Smooth muscle cell (in vitro differentiated cells): ENCODE data around the gene CDK5RAP2. TPM values are rescaled to one million over a fixed set of nuclear protein-coding genes. Genes with fewer than 3 reads are reported as not detected.

Experiments
- DNase-seq: peaks from one replicate; lab custom pipeline; 2025; ENCODE audit not compliant: unreplicated experiment; lab: John Stamatoyannopoulos, UW
- H2AFZ ChIP-seq: fragments of 200-600 bp; sonication (generic); 2 replicates; pipeline ENCODE4 v1.6.0; 2016; ENCODE audit warnings: antibody characterized with exemption, low read depth, mild to moderate bottlenecking
- H3F3A ChIP-seq: fragments of 200-600 bp; sonication (generic); 2 replicates; pipeline ENCODE4 v1.6.0; 2017; ENCODE audit warnings: antibody characterized with exemption, low read depth
- H3K27ac ChIP-seq: fragments of 200-600 bp; sonication (generic); 2 replicates; pipeline ENCODE4 v1.5.1; 2016; ENCODE audit warnings: low read depth, mild to moderate bottlenecking
- H3K27me3 ChIP-seq: fragments of 200-600 bp; sonication (generic); 2 replicates; pipeline ENCODE4 v1.6.1; 2016; ENCODE audit warnings: low read depth, mild to moderate bottlenecking
- H3K36me3 ChIP-seq: fragments of 200-600 bp; sonication (generic); 2 replicates; pipeline ENCODE4 v1.5.1; 2016; ENCODE audit warnings: low read depth
- H3K4me1 ChIP-seq: fragments of 200-600 bp; sonication (generic); 2 replicates; pipeline ENCODE4 v1.5.1; 2016; ENCODE audit warnings: low read depth
- H3K4me2 ChIP-seq: fragments of 200-600 bp; sonication (generic); 2 replicates; pipeline ENCODE4 v1.6.0; 2016; ENCODE audit warnings: mild to moderate bottlenecking
- H3K4me3 ChIP-seq: fragments of 200-600 bp; sonication (generic); 2 replicates; pipeline ENCODE4 v1.5.1; 2016; ENCODE audit warnings: mild to moderate bottlenecking
- H3K79me2 ChIP-seq: fragments of 200-600 bp; sonication (generic); 2 replicates; pipeline ENCODE4 v1.6.0; 2016; ENCODE audit warnings: low read depth, mild to moderate bottlenecking
- H3K9ac ChIP-seq: fragments of 200-600 bp; sonication (generic); 2 replicates; pipeline ENCODE4 v1.6.0; 2016; ENCODE audit warnings: low read depth
- H3K9me3 ChIP-seq: fragments of 200-600 bp; sonication (generic); replicated peaks from 2 replicates; pipeline ENCODE4 v1.5.1; 2016; ENCODE audit warnings: low read depth
- H4K20me1 ChIP-seq: fragments of 200-600 bp; sonication (generic); 2 replicates; pipeline ENCODE4 v1.6.0; 2016; ENCODE audit warnings: low read depth
- WGBS: methylation state at CpG from one replicate; pipeline ENCODE4 v1.1.7; 2016; ENCODE audit warnings: low lambda C conversion rate; 5-methylcytosine and 5-hydroxymethylcytosine counted together
- polyA plus RNA-seq: library from polyadenylated mRNA; unstranded; fragments of >200 nt; fragmentation: Nextera tagmentation; extraction: Ambion mirVana; gene quantifications from 2 replicates; pipeline ENCODE4 v1.2.1, GENCODE V29; 2016
- total RNA-seq: library from RNA; depleted of rRNA; stranded (reverse); fragments of >200 nt; gene quantifications from 2 replicates; pipeline ENCODE4 v1.2.3, GENCODE V29; 2014
- TF ChIP-seq, protein P1 (sequence below): fragments of 200-600 bp; sonication (generic); IDR thresholded peaks from 2 replicates; pipeline ENCODE4 v1.5.1; 2017; ENCODE audit warnings: borderline replicate concordance, mild to moderate bottlenecking, antibody characterized with exemption; ENCODE audit not compliant: insufficient read depth, poor library complexity, severe bottlenecking

Gene CDK5RAP2
- total and polyA plus RNA-seq, 2 experiments from 2014 or later: 33.7 to 38.3 TPM

DNA sequence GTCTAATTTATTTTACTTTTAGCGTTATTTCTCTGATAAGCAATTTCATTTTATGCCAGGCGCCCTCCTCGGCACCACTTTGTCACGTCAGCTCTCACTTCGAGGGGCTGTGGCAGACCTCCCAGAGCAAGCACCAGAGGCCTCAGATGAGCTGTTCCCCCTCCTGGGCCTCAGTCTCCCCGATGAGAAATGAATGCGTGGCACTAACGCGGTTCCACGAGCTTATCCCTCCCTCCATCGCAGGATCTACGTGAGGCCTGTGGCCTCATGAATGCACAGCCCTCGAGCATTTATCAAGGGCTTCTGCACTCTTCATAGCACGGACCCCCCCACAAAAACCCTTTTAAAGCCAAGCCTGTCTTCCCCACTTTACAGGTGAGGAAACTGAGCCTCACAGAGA lies 205.2 kb downstream of the CDK5RAP2 start:
- TF ChIP-seq, protein P1, sequence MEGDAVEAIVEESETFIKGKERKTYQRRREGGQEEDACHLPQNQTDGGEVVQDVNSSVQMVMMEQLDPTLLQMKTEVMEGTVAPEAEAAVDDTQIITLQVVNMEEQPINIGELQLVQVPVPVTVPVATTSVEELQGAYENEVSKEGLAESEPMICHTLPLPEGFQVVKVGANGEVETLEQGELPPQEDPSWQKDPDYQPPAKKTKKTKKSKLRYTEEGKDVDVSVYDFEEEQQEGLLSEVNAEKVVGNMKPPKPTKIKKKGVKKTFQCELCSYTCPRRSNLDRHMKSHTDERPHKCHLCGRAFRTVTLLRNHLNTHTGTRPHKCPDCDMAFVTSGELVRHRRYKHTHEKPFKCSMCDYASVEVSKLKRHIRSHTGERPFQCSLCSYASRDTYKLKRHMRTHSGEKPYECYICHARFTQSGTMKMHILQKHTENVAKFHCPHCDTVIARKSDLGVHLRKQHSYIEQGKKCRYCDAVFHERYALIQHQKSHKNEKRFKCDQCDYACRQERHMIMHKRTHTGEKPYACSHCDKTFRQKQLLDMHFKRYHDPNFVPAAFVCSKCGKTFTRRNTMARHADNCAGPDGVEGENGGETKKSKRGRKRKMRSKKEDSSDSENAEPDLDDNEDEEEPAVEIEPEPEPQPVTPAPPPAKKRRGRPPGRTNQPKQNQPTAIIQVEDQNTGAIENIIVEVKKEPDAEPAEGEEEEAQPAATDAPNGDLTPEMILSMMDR: no peak
- Histone ChIP-seq H3K27me3 (no peaks in the 10 kb centered on the region), H2AFZ (no peak overlapping the region), H3K9me3 (no peaks in the 10 kb centered on the region), H3K9ac (no peak overlapping the region), H4K20me1 (no peaks in the 10 kb centered on the region), H3K36me3 (no peaks in the 10 kb centered on the region), H3K4me2 (no peak overlapping the region), H3K4me3 (no peak overlapping the region), H3K79me2 (no peaks in the 10 kb centered on the region), H3F3A (no peaks in the 10 kb centered on the region), H3K27ac (no peak overlapping the region), H3K4me1 (no peaks in the 10 kb centered on the region)
- DNase-seq: no peak
- 95% methylated on average over 14 of the region's 14 CpGs for WGBS

DNA sequence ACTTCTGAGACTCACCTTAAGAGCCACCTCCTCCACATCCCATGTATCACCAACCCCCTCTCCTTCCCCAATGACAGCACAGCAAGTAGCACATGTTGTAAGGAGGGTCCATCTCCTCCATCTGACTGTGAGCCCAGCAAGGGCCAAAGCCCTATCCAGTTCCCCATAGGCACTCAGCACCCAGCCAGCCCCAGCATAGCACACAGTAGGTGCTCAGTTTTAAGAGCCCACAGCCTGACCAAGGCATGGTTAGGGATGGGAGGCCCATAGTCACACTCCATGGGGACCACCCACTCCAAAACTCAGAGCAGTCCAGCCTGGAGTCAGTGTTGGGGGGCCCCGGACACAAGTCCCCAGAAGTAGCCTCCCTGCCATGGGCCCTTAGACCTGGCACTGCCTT lies 205.7 kb downstream of the CDK5RAP2 start:
- 93% methylated on average over 1 of the region's 1 CpG for WGBS
- no peak overlapping the region for H2AFZ ChIP-seq
- no peak for DNase-seq

GRCh38 chr9:120372040-120372439 lies 207.9 kb downstream of the CDK5RAP2 start:
- Histone ChIP-seq H2AFZ (no peak overlapping the region), H3K4me2 (no peak overlapping the region), H4K20me1 (no peaks in the 10 kb centered on the region), H3K27ac (no peak overlapping the region), H3K4me1 (no peaks in the 10 kb centered on the region), H3F3A (no peaks in the 10 kb centered on the region), H3K9me3 (no peaks in the 10 kb centered on the region), H3K79me2 (no peaks in the 10 kb centered on the region), H3K27me3 (no peaks in the 10 kb centered on the region), H3K36me3 (no peaks in the 10 kb centered on the region), H3K4me3 (no peak overlapping the region), H3K9ac (no peak overlapping the region)
- WGBS: 91% methylated on average over 2 of the region's 2 CpGs
- TF ChIP-seq, protein P1: no peak
- DNase-seq: no peak

More for the DNA sequence above, 205.7 kb downstream of the CDK5RAP2 start:
- Histone ChIP-seq H3K36me3 (no peaks in the 10 kb centered on the region), H4K20me1 (no peaks in the 10 kb centered on the region), H3K4me2 (no peak overlapping the region), H3K4me1 (no peaks in the 10 kb centered on the region), H3K79me2 (no peaks in the 10 kb centered on the region), H3K9me3 (no peaks in the 10 kb centered on the region), H3F3A (no peaks in the 10 kb centered on the region), H3K27me3 (no peaks in the 10 kb centered on the region), H3K9ac (no peak overlapping the region), H3K4me3 (no peak overlapping the region), H3K27ac (no peak overlapping the region)
- TF ChIP-seq, protein P1: no peak

- WGBS: 71% methylated on average over 3 of the region's 3 CpGs
- no peak for DNase-seq
- H2AFZ ChIP-seq: no peak overlapping the region
Observed at GRCh38 chr9:120369608-120370220, 210.3 kb downstream of the CDK5RAP2 start.

More at GRCh38 chr9:120369608-120370220, 210.3 kb downstream of the CDK5RAP2 start:
- Histone ChIP-seq H3K4me1 (no peaks in the 10 kb centered on the region), H3K27ac (no peak overlapping the region), H4K20me1 (no peaks in the 10 kb centered on the region), H3K9me3 (no peaks in the 10 kb centered on the region), H3K4me3 (no peak overlapping the region), H3F3A (peaks cover 12% of the 10 kb centered on the region), H3K36me3 (no peaks in the 10 kb centered on the region), H3K79me2 (no peaks in the 10 kb centered on the region), H3K9ac (no peak overlapping the region), H3K27me3 (no peaks in the 10 kb centered on the region), H3K4me2 (no peak overlapping the region)
- TF ChIP-seq, protein P1: no peak
